Dedifferentiated amniotic fluid mesenchymal stem cell (primary cell): Measurements from ENCODE around the gene HPS3.
"Not testable (repeated sequence)": the region's sequence is repeated elsewhere in the genome, so short reads cannot be mapped to it uniquely, and the experiment has no call there.

Source experiments
- DNase-seq: peaks from one replicate; pipeline ENCODE4 v3.0.0-alpha.2; 2016; ENCODE audit errors: extremely low spot score

Gene HPS3, protein sequence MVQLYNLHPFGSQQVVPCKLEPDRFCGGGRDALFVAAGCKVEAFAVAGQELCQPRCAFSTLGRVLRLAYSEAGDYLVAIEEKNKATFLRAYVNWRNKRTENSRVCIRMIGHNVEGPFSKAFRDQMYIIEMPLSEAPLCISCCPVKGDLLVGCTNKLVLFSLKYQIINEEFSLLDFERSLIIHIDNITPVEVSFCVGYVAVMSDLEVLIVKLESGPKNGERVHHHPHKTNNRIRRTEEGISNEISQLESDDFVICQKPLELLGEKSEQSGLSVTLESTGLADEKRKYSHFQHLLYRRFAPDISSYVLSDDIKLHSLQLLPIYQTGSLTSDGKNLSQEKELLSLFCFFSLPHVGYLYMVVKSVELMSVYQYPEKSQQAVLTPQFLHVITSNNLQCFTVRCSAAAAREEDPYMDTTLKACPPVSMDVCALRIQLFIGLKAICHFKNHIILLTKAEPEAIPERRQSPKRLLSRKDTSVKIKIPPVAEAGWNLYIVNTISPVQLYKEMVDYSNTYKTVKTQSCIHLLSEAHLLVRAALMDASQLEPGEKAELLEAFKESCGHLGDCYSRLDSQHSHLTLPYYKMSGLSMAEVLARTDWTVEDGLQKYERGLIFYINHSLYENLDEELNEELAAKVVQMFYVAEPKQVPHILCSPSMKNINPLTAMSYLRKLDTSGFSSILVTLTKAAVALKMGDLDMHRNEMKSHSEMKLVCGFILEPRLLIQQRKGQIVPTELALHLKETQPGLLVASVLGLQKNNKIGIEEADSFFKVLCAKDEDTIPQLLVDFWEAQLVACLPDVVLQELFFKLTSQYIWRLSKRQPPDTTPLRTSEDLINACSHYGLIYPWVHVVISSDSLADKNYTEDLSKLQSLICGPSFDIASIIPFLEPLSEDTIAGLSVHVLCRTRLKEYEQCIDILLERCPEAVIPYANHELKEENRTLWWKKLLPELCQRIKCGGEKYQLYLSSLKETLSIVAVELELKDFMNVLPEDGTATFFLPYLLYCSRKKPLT

GRCh38 chr3:149129326-149130205 is at the start of gene HPS3:
TSS of gene HPS3 (plus strand) at chr3:149129638. CDS start at chr3:149129724, 86 bp downstream.
- DNase-seq: peak; percentile 84

GRCh38 chr3:149080011-149080698 is 49.3 kb upstream of the HPS3 start:
- DNase-seq: no peak

- DNase-seq: no peak
Observed at GRCh38 chr3:149080699-149081091, 48.7 kb upstream of the HPS3 start.

DNA sequence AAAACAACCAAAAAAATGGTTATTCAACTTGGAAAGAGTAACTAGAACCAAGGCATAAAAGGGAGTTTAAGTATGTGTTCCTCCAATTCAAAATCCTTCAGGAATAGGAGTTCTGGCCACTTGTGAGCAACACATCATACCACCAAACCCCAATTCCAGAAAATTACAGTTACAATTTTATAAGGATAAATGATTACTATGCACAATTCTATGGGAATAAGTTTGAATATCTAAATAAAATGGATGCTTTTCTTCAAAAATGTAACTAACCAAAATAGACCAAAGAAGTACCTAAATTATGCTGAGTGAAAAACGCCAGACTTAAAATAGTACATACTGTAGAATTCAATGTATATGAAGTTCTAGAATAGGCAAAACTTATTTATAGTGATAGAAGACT is 47.7 kb upstream of the HPS3 start:
- DNase-seq: no peak

- DNase-seq: no peak
Observed at GRCh38 chr3:149085828-149086231, 43.6 kb upstream of the HPS3 start.

GRCh38 chr3:149086232-149086988 is 43.0 kb upstream of the HPS3 start, which contains the start of gene HLTF:
TSS of gene HLTF (minus strand) at chr3:149086533. CDS start at chr3:149086336, 197 bp downstream.
- peak; percentile 94 for DNase-seq

DNA sequence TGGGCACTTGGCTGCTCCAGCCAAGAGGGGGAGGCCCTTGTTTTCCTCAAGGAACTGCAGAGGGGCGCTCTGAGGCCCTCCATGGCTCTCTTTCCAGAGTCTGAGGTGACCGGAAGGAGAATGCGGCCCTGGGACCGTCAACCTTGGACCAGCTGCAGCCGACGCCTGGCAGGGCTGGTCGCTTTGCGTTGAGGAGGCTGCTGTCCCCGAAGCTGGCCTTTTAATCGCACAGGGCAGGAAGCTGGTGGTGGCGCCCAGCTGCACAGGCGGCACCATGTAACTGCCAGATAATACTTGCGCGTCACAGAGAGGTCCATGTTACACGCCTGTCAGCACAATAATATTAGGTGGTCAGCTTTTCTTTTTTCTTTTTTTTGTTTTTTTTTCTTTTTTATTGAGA is 42.2 kb upstream of the HPS3 start:
- DNase-seq: no peak

- DNase-seq: no peak
Observed at GRCh38 chr3:149089395-149089794, 40.0 kb upstream of the HPS3 start.

- DNase-seq: no peak
Observed at GRCh38 chr3:149090461-149090860, 39.0 kb upstream of the HPS3 start.

GRCh38 chr3:149090907-149091306 is 38.5 kb upstream of the HPS3 start:
- no peak for DNase-seq

DNA sequence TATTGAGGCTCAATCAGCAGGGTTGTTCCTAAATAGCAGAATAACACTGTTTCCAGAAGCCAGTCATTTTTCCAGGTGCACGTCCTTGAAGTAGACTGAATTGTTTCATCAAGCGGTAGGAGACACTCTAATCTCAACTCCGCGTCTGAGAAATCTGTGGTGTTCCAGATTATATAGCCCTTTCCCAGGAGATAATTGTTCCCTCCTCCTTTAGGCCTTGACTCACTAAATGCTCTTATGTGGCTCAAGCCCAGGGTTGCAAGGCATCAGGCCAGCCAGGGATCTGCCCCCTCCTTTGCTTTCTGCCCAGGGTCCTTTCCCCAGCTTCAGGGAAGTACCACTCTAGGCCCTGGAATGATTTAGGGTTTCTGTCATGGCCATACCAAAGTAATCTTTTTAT is 37.5 kb upstream of the HPS3 start:
- DNase-seq: no peak

- DNase-seq: no peak
Observed at GRCh38 chr3:149095487-149095886, 34.0 kb upstream of the HPS3 start.

DNA sequence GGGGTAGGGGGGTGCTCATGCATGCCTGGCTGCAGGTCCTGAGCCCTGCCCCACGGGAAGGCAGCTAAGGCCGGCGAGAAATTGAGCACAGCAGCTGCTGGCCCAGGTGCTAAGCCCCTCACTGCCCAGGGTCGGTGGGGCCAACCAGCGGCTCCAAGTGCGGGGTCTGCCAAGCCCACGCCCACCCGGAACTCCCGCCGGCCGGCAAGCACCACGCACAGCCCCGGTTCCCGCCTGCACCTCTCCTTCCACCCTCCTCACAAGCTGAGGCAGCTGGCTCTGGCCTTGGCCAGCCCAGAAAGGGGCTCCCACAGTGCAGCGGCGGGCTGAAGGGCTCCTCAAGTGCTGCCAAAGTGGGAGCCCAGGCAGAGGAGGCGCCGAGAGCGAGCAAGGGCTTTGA is 31.5 kb upstream of the HPS3 start:
- DNase-seq: not testable (repeated sequence)

- DNase-seq: no peak
Observed at GRCh38 chr3:149101154-149101553, 28.3 kb upstream of the HPS3 start.

DNA sequence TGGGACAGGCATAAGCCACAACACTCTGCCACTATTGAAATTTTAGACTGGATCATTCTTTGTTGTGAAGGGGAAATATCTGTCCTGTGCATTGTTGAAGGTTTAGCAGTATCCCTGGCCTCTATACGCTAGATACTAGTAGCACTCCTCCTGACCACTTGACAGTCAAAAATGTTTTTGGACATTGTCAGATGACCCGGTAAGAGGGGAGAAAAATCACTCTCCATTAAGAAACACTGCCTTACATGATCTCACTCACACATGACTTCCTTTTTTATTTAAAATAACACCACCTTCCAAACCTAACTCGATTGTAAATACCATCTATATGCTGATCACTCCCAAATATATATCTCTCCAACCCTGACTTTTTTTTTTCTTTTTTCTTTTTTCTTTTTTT is 27.8 kb upstream of the HPS3 start:
- no peak for DNase-seq

DNA sequence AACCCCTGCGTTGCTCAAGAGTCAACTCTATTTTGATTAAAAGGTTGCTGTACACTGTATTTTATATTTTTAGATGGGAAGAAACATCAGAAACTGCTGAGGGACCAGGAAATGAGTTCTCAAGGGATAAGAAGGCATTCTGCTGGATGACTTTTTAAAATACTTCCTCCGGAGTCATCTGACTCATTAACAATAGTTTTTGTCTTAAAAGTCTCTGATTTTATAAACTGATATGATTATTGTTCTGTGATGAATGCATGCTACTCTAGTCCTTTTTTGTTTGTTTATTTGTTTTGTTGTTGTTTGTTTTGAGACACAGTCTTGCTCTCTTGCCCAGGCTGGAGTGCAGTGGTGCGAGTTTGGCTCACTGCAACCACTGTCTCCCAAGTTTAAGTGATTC is 25.0 kb upstream of the HPS3 start:
- DNase-seq: no peak

DNA sequence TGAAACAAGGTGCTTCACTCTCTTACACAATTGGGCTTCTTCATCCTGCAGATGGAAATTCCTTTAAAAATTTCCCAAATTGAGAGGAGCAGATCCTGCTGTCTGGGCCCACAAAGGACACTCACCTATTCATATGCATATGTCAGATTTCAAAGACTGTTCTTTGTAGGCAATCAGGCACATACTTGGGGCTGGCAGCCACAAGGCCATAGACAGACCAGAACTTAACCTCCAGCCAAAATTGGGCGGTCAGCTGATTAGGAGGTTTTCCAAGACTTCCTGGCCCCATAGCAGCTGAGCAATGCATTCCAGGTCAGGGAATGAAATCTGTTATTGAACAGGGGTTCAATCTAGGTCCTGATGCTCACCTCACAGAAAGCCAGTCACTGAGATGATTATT is 15.0 kb upstream of the HPS3 start:
- no peak for DNase-seq

GRCh38 chr3:149115114-149115513 is 14.3 kb upstream of the HPS3 start:
- DNase-seq: no peak

- no peak for DNase-seq
Observed at GRCh38 chr3:149118724-149119123, 10.7 kb upstream of the HPS3 start.

DNA sequence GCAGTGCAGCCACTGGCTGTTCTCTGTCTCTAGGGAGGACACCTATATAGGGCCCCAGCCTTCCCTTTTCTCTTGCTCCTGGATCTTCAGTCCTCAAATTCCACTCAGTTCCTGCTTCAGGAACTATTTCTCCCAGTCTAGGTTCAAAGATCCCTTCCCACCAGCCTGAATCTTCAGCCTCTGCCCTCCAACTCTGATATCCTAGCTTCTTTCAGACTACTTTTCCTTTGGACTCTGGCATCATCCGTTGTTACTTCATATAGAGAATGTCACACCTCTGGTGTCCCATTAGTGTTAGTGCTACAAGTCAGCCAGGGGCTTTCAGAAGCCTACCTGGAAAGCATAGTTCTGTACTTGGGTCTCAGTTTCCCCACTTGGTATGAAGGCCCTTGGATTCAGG is 10.0 kb upstream of the HPS3 start:
- DNase-seq: no peak
